Medulla oblongata (tissue), 1 donor: ENCODE measurements around the gene JAZF1.
A peak's percentile ranks its signal among the peaks of the same experiment; 100 is the strongest.

Source experiments
- DNase-seq: peaks from one replicate; pipeline ENCODE4 v3.0.0-alpha.2; 2015; ENCODE audit errors: extremely low spot score

Gene JAZF1

GRCh38 chr7:28191751-28192150 lies 11.2 kb upstream of the JAZF1 start:
- no peak for DNase-seq

GRCh38 chr7:28191184-28191583 lies 10.6 kb upstream of the JAZF1 start:
- DNase-seq: no peak

- no peak for DNase-seq
These were observed 9.6 kb upstream of the JAZF1 start for GRCh38 chr7:28190077-28190710.

- no peak for DNase-seq
These were observed 6.4 kb upstream of the JAZF1 start for GRCh38 chr7:28187012-28187411.

- no peak for DNase-seq
These were observed 3.0 kb upstream of the JAZF1 start for GRCh38 chr7:28183627-28184026.

GRCh38 chr7:28182071-28182471 lies 1.5 kb upstream of the JAZF1 start:
- peak; percentile 43 for DNase-seq

GRCh38 chr7:28181416-28181815 lies 821 bp upstream of the JAZF1 start:
- DNase-seq: no peak

GRCh38 chr7:28180031-28180363 lies 598 bp downstream of the JAZF1 start:
- DNase-seq: no peak

GRCh38 chr7:28179120-28180030 lies 1.2 kb downstream of the JAZF1 start:
- peak; percentile 60 for DNase-seq

- no peak for DNase-seq
These were observed 2.0 kb downstream of the JAZF1 start for GRCh38 chr7:28178599-28178998.

- no peak for DNase-seq
These were observed 2.8 kb downstream of the JAZF1 start for GRCh38 chr7:28177836-28178235.

GRCh38 chr7:28176645-28177044 lies 4.0 kb downstream of the JAZF1 start:
- no peak for DNase-seq

- DNase-seq: no peak
These were observed 4.4 kb downstream of the JAZF1 start for GRCh38 chr7:28176174-28176573.

GRCh38 chr7:28174901-28175661 lies 5.5 kb downstream of the JAZF1 start:
- DNase-seq: no peak

GRCh38 chr7:28174442-28174841 lies 6.2 kb downstream of the JAZF1 start:
- no peak for DNase-seq

- peak; percentile 55 for DNase-seq
These were observed 7.1 kb downstream of the JAZF1 start for GRCh38 chr7:28173531-28173930.

GRCh38 chr7:28172958-28173357 lies 7.6 kb downstream of the JAZF1 start:
- no peak for DNase-seq

GRCh38 chr7:28170701-28171100 lies 9.9 kb downstream of the JAZF1 start:
- no peak for DNase-seq

- no peak for DNase-seq
These were observed 11.4 kb downstream of the JAZF1 start for GRCh38 chr7:28169230-28169629.

GRCh38 chr7:28168393-28169158 lies 12.0 kb downstream of the JAZF1 start:
- DNase-seq: no peak

GRCh38 chr7:28166982-28167715 lies 13.4 kb downstream of the JAZF1 start:
- DNase-seq: no peak
